Stimulated activated naive CD8-positive, alpha-beta T cell treated with anti-CD3 and anti-CD28 coated beads, Interleukin-15, amount 100 ng/mL, for 72 hours (primary cell): ENCODE data around the gene ITGA7.

Experiments
- ATAC-seq: fragments of 150-1000 bp; cut with Tn5 transposase; 2 replicates; pipeline ENCODE4 v1.10.0; 2021; ENCODE audit warnings: mild to moderate bottlenecking, moderate library complexity
- DNase-seq, 2 donors: peaks; one replicate each; pipeline ENCODE4 v3.0.0; 2021 to 2022
- H3K27ac Mint-ChIP-seq, 2 donors: one replicate each; pipeline ENCODE4 v1.8.0; 2022; ENCODE audit warnings: mild to moderate bottlenecking in 2 of 2, mixed read lengths in 2 of 2, moderate library complexity in 2 of 2
- H3K27me3 Mint-ChIP-seq: one replicate; pipeline ENCODE4 v1.8.0; 2022; ENCODE audit warnings: mixed read lengths
- H3K4me1 Mint-ChIP-seq: one replicate; pipeline ENCODE4 v1.8.0; 2022; ENCODE audit warnings: mild to moderate bottlenecking, mixed read lengths
- H3K4me3 Mint-ChIP-seq, 2 donors: one replicate each; pipeline ENCODE4 v1.8.0; 2022; ENCODE audit warnings: mild to moderate bottlenecking in 2 of 2, mixed read lengths in 2 of 2, moderate library complexity in 1 of 2
- H3K9me3 Mint-ChIP-seq, 2 donors: one replicate each; pipeline ENCODE4 v1.8.0; 2022; ENCODE audit warnings: mixed read lengths in 2 of 2

ITGA7 gene

GRCh38 chr12:55636116-55636655, 71.5 kb downstream of the ITGA7 start:
- Mint-ChIP-seq H3K9me3 (no peaks in the 10 kb centered on the region), H3K4me3 (no peak overlapping the region), H3K27ac (peak overlapping the region in 1 of 2 donors; percentile 83), H3K4me1 (peaks cover 19% of the 10 kb centered on the region), H3K27me3 (peaks cover 50% of the 10 kb centered on the region)
- ATAC-seq (peak; percentile 92), DNase-seq (peak in 1 of 2 donors; percentile 36)
